GM21360 (cell line): Measurements from ENCODE around the gene KIR2DL1.
"Not testable (repeated sequence)": the region's sequence is repeated elsewhere in the genome, so short reads cannot be mapped to it uniquely, and the experiment has no call there.

ENCODE experiments used
- ATAC-seq: cut with Tn5 transposase; IDR thresholded peaks from one replicate; pipeline ENCODE4 v1.9.1; 2021; ENCODE audit warnings: mild to moderate bottlenecking, moderate library complexity; ENCODE audit not compliant: unreplicated experiment

The KIR2DL1 gene

GRCh38 chr19:54817670-54818536, 48.3 kb downstream of the KIR2DL1 start:
- ATAC-seq, result no peak

GRCh38 chr19:54824416-54824815, 54.8 kb downstream of the KIR2DL1 start:
- ATAC-seq, result not testable (repeated sequence)

DNA sequence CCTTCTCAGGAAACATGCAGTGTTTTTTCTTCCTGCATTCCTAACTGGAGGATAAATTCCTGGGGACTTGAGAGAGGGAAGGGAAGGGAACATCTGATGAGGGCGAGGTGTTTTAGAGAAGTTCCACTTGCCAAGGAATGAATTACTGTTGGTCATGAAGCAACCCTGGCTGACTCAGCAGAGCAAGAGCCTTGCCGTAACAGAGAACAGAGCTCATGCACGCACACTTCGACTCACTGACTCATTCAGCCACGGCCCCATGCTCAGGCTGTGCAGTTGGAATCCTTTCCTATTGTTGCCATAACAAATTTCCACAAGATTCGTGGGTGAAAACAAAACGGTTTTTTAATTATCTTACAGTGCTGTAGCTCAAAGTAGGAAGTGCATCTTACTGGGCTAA, 55.7 kb downstream of the KIR2DL1 start:
- ATAC-seq, result not testable (repeated sequence)

- ATAC-seq, result not testable (repeated sequence)
These were observed 58.5 kb downstream of the KIR2DL1 start for GRCh38 chr19:54828064-54828463.

DNA sequence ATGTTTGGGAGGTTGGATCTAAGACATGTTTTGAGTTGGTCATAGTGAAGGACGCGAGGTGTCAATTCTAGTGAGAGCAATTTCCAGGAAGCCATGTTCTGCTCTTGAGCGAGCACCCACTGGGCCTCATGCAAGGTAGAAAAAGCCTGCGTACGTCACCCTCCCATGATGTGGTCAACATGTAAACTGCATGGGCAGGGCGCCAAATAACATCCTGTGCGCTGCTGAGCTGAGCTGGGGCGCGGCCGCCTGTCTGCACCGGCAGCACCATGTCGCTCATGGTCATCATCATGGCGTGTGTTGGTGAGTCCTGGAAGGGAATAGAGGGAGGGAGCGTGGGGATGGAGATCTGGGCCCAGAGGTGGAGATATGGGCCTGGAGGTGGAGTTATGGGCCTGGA, 62.9 kb downstream of the KIR2DL1 start, which contains the start of gene KIR2DS4:
Gene KIR2DS4, plus strand, starts transcription at position 181 of the 400 bp plus-strand sequence.
- not testable (repeated sequence) for ATAC-seq
